ENCODE data around the gene PCDHGA11. TPM values are rescaled to one million over a fixed set of nuclear protein-coding genes. Genes with fewer than 3 reads are reported as not detected.
"Not testable (repeated sequence)": the region's sequence is repeated elsewhere in the genome, so short reads cannot be mapped to it uniquely, and the experiment has no call there.

The PCDHGA11 gene
- total and polyA plus RNA-seq, 10 of the 15 experiments (the other 5 are each of a cell fraction or from before 2014, with no cell fraction given): 0.21 to 3.4 (median 2.2) TPM

- H3K36me3 ChIP-seq (ENCODE audit: control insufficient read depth in 2 of 2, insufficient read depth in 2 of 2, low read length in 1 of 2); ATAC-seq; BruUV-seq (replicated peaks); FAIRE-seq; H3K27me3 ChIP-seq (replicated peaks in 1 of 2; ENCODE audit: control insufficient read depth in 2 of 2, insufficient read depth in 2 of 2, low read length in 1 of 2); H3K9ac ChIP-seq (ENCODE audit: control insufficient read depth, insufficient read depth, low read length); H3K4me1 ChIP-seq (ENCODE audit: control insufficient read depth, insufficient read depth, low read length); H3K79me2 ChIP-seq (ENCODE audit: control insufficient read depth, insufficient read depth, low read length); H3K4me2 ChIP-seq (ENCODE audit: control insufficient read depth, insufficient read depth); H3K4me3 ChIP-seq; H2AFZ ChIP-seq (ENCODE audit: control insufficient read depth, low read depth, low read length); POLR2A ChIA-PET; intact Hi-C loops (cut with micrococcal nuclease; ENCODE audit: unreplicated experiment); DNase-seq (ENCODE audit: low read depth, low spot score); H4K20me1 ChIP-seq (ENCODE audit: control insufficient read depth, insufficient read depth); H3K27ac ChIP-seq (ENCODE audit: control insufficient read depth, insufficient read depth): not testable (repeated sequence)
- ChIA-PET RAD21 (ENCODE audit: unreplicated experiment) (interaction anchor here (3.1 to 3.3 kb wide), 2 partner anchors 149 kb away, joined by 28 to 42 read pairs; no protein-coding TSS in a partner anchor), CTCF (interaction anchor here (1.0 to 10.9 kb wide), 5 partner anchors 95 to 148 kb away, joined by 6 to 245 read pairs (median 41); no protein-coding TSS in a partner anchor), SMC1A (ENCODE audit: uncharacterized antibody, unreplicated experiment) (interaction anchor here (3.2 to 7.4 kb wide), 2 partner anchors 143 to 149 kb away, joined by 24 to 67 read pairs; no protein-coding TSS in a partner anchor)
- in situ Hi-C loops (cut with MboI): loop anchor here (5.0 kb wide), 1 partner anchor 147 kb away; no protein-coding TSS in a partner anchor
- 85% methylated on average over 19 of the region's 24 CpGs for WGBS (ENCODE audit: insufficient coverage, insufficient replicate concordance, low lambda C conversion rate, missing lambda C conversion rate)
- H3K9me3 ChIP-seq (replicated peaks; ENCODE audit: control insufficient read depth, insufficient read depth, low read length): peaks cover 10% of the 10 kb centered on the region; the same call in 1 of the 3 replicates
- peak in 1 of 2 experiments; percentile 49; a peak in 2 of 4 replicates for TF ChIP-seq BHLHE40 (IDR thresholded peaks at IDR 0.05; ENCODE audit: borderline replicate concordance in 1 of 2, low read depth in 2 of 2, low read length in 1 of 2)
Measured at GRCh38 chr5:141415275-141415618, 5.6 kb upstream of the PCDHGA11 start.

- in situ Hi-C loops (cut with MboI) (loop anchor here (5.0 kb wide), 1 partner anchor 145 kb away; no protein-coding TSS in a partner anchor), intact Hi-C loops (cut with micrococcal nuclease; ENCODE audit: unreplicated experiment) (loop anchor here (1.0 kb wide), 2 partner anchors 141 to 147 kb away; no protein-coding TSS in a partner anchor)
- not testable (repeated sequence) for DNase-seq (ENCODE audit: low read depth, low spot score); H3K27ac ChIP-seq (ENCODE audit: control insufficient read depth, insufficient read depth); H3K36me3 ChIP-seq (ENCODE audit: control insufficient read depth in 2 of 2, insufficient read depth in 2 of 2, low read length in 1 of 2); H4K20me1 ChIP-seq (ENCODE audit: control insufficient read depth, insufficient read depth); BruUV-seq (replicated peaks); H3K79me2 ChIP-seq (ENCODE audit: control insufficient read depth, insufficient read depth, low read length); H3K4me1 ChIP-seq (ENCODE audit: control insufficient read depth, insufficient read depth, low read length); H3K27me3 ChIP-seq (replicated peaks in 1 of 2; ENCODE audit: control insufficient read depth in 2 of 2, insufficient read depth in 2 of 2, low read length in 1 of 2); H3K9ac ChIP-seq (ENCODE audit: control insufficient read depth, insufficient read depth, low read length); H3K9me3 ChIP-seq (replicated peaks; ENCODE audit: control insufficient read depth, insufficient read depth, low read length)
- ChIA-PET RAD21 (ENCODE audit: unreplicated experiment) (interaction anchor here (0.6 to 3.1 kb wide), 11 partner anchors 58 to 177 kb away, joined by 3 to 28 read pairs (median 4); partner anchors contain the start of gene PCDHGC3), CTCF (interaction anchor here (0.6 to 10.9 kb wide), 21 partner anchors 13 to 161 kb away, joined by 3 to 245 read pairs (median 7); partner anchors contain the start of genes PCDHGA12, PCDHGB3, PCDHGC3 and TAF7), SMC1A (ENCODE audit: uncharacterized antibody, unreplicated experiment) (interaction anchor here (0.8 to 7.4 kb wide), 12 partner anchors 11 to 150 kb away, joined by 3 to 67 read pairs (median 4); partner anchors contain the start of gene PCDHGA12), POLR2A (interaction anchor here (2.3 kb wide), 1 partner anchor 146 kb away, joined by 8 read pairs; no protein-coding TSS in a partner anchor)
- H2AFZ ChIP-seq (ENCODE audit: control insufficient read depth, low read depth, low read length): peak within 1 kb of the TSS; percentile 70
- TF ChIP-seq EED (IDR thresholded peaks at IDR 0.05; ENCODE audit: low read depth) (0 out of 2 replicates have a peak, but pooled peaks have one; percentile 26), RAD21 (IDR thresholded peaks at IDR 0.05; ENCODE audit: insufficient read depth, low read depth, low read length) (peak; percentile 70), CREB1 (IDR thresholded peaks at IDR 0.05; ENCODE audit: low read depth) (0 out of 2 replicates have a peak, but pooled peaks have one; percentile 32), IKZF2 (IDR thresholded peaks at IDR 0.05) (peak in 1 of 2 experiments; percentile 42; a peak in 1 of 4 replicates), SMC3 (IDR thresholded peaks at IDR 0.05; ENCODE audit: borderline replicate concordance, low read length) (peak; percentile 64), YY1 (IDR thresholded peaks at IDR 0.05; ENCODE audit: low read depth, low read length) (0 out of 2 replicates have a peak, but pooled peaks have one; percentile 42), NRF1 (conservative IDR thresholded peaks at IDR 0.05; ENCODE audit: low read depth, low read length) (0 out of 2 replicates have a peak, but pooled peaks have one; percentile 19), RUNX3 (IDR thresholded peaks at IDR 0.05; ENCODE audit: low read length) (peak; percentile 25; the same call in 1 of the 2 replicates), CTCF (IDR thresholded peaks at IDR 0.05 in 2 of 3, conservative IDR thresholded peaks at IDR 0.05 in 1 of 3; ENCODE audit: control insufficient read depth in 2 of 3, extremely low read depth in 1 of 3, insufficient read depth in 1 of 3, low read depth in 3 of 3, low read length in 3 of 3) (peak; percentile 68 to 90 (median 89)), ZNF384 (IDR thresholded peaks at IDR 0.05; ENCODE audit: borderline replicate concordance, low read depth, low read length) (0 out of 2 replicates have a peak, but pooled peaks have one; percentile 55), SMARCA5 (IDR thresholded peaks at IDR 0.05) (peak; percentile 43; the same call in 1 of the 2 replicates)
- 41% methylated on average over 47 of the region's 47 CpGs for WGBS (ENCODE audit: insufficient coverage, insufficient replicate concordance, low lambda C conversion rate, missing lambda C conversion rate)
- H3K4me3 ChIP-seq: peak within 1 kb of the TSS; percentile 59
- FAIRE-seq: peak; percentile 54
- H3K4me2 ChIP-seq (ENCODE audit: control insufficient read depth, insufficient read depth): peak within 1 kb of the TSS; percentile 22; the same call in 1 of the 2 replicates
- peak; percentile 86 for ATAC-seq
Measured at GRCh38 chr5:141417494-141418172, 3.2 kb upstream of the PCDHGA11 start, which contains the start of gene PCDHGB7. PCDHGB7 (plus strand) TSS chr5:141417677; CDS start chr5:141417860, 183 bp downstream.
